ENCODE data around the gene ROS1. TPM values are rescaled to one million over a fixed set of nuclear protein-coding genes. Genes with fewer than 3 reads are reported as not detected.
"Not testable (repeated sequence)": the region's sequence is repeated elsewhere in the genome, so short reads cannot be mapped to it uniquely, and the experiment has no call there.

The ROS1 gene
- total RNA-seq, result not detected
- polyA plus RNA-seq, result not detected

- DNase-seq, result no peak
- CTCF ChIA-PET, result interaction anchor here (1.9 kb wide), 1 partner anchor 24 kb away, joined by 6 read pairs; no protein-coding TSS in a partner anchor
- POLR2A ChIA-PET, result no interaction called here
- no peaks in the 10 kb centered on the region for H3K36me3 Mint-ChIP-seq
- Histone ChIP-seq H3K27me3 (ENCODE audit: insufficient read depth, low read length, poor library complexity, severe bottlenecking) (no peaks in the 10 kb centered on the region), H3K36me3 (ENCODE audit: insufficient read depth, low read length) (no peaks in the 10 kb centered on the region), H3K4me1 (ENCODE audit: insufficient read depth, low read length) (no peaks in the 10 kb centered on the region), H3K4me3 (ENCODE audit: low read length) (no peak within 1 kb of the TSS), H3K9me3 (ENCODE audit: low read length) (no peaks in the 10 kb centered on the region), H3K27ac (ENCODE audit: low read depth, low read length) (no peak within 1 kb of the TSS)
- no peak within 1 kb of the TSS for H3K4me3 Mint-ChIP-seq
- H3K27ac Mint-ChIP-seq, result peak within 1 kb of the TSS in 1 of 8 donors; percentile 7
- no peaks in the 10 kb centered on the region for H3K4me1 Mint-ChIP-seq
- H3K27me3 Mint-ChIP-seq, result peaks cover 11 to 31% of the 10 kb centered on the region in 2 donors
- H3K9me3 Mint-ChIP-seq, result no peaks in the 10 kb centered on the region
Measured at GRCh38 chr6:117425431-117426153, at the start of gene ROS1. Gene ROS1 (minus strand): TSS chr6:117425942. CDS start chr6:117425656, 286 bp downstream.

- no peaks in the 10 kb centered on the region for H3K36me3 Mint-ChIP-seq
- H3K27ac Mint-ChIP-seq, result no peak overlapping the region
- no peak overlapping the region for H3K4me3 Mint-ChIP-seq
- no peak for DNase-seq
- no peaks in the 10 kb centered on the region for H3K9me3 Mint-ChIP-seq
- Histone ChIP-seq H3K9me3 (ENCODE audit: low read length) (no peaks in the 10 kb centered on the region), H3K36me3 (ENCODE audit: insufficient read depth, low read length) (no peaks in the 10 kb centered on the region), H3K27me3 (ENCODE audit: insufficient read depth, low read length, poor library complexity, severe bottlenecking) (peaks cover 4% of the 10 kb centered on the region), H3K27ac (ENCODE audit: low read depth, low read length) (no peak overlapping the region), H3K4me3 (ENCODE audit: low read length) (no peak overlapping the region), H3K4me1 (ENCODE audit: insufficient read depth, low read length) (no peaks in the 10 kb centered on the region)
- POLR2A ChIA-PET, result no interaction called here
- H3K27me3 Mint-ChIP-seq, result peaks cover 5 to 34% of the 10 kb centered on the region in 2 donors
- peaks cover 6 to 13% (median 10%) of the 10 kb centered on the region in 3 donors for H3K4me1 Mint-ChIP-seq
- CTCF ChIA-PET, result interaction anchor here (1.1 kb wide), 1 partner anchor 74 kb away, joined by 3 read pairs; no protein-coding TSS in a partner anchor
Measured at GRCh38 chr6:117473401-117473800, 47.7 kb upstream of the ROS1 start.

- CTCF ChIA-PET, result interaction anchor here (1.3 kb wide), 1 partner anchor 10 kb away, joined by 3 read pairs; no protein-coding TSS in a partner anchor
- Histone ChIP-seq H3K36me3 (ENCODE audit: insufficient read depth, low read length) (no peaks in the 10 kb centered on the region), H3K4me3 (ENCODE audit: low read length) (no peak overlapping the region), H3K4me1 (ENCODE audit: insufficient read depth, low read length) (no peaks in the 10 kb centered on the region), H3K27me3 (ENCODE audit: insufficient read depth, low read length, poor library complexity, severe bottlenecking) (peaks cover 4% of the 10 kb centered on the region), H3K27ac (ENCODE audit: low read depth, low read length) (no peak overlapping the region), H3K9me3 (ENCODE audit: low read length) (no peaks in the 10 kb centered on the region)
- no peak for DNase-seq
- no peaks in the 10 kb centered on the region for H3K9me3 Mint-ChIP-seq
- POLR2A ChIA-PET, result no interaction called here
- H3K36me3 Mint-ChIP-seq, result no peaks in the 10 kb centered on the region
- H3K27ac Mint-ChIP-seq, result no peak overlapping the region
- peaks cover 5 to 35% of the 10 kb centered on the region in 2 donors for H3K27me3 Mint-ChIP-seq
- H3K4me3 Mint-ChIP-seq, result no peak overlapping the region
- peaks cover 6 to 13% (median 10%) of the 10 kb centered on the region in 3 donors for H3K4me1 Mint-ChIP-seq
Measured at GRCh38 chr6:117472667-117473066, 46.9 kb upstream of the ROS1 start.

GRCh38 chr6:117469791-117470190 lies 44.0 kb upstream of the ROS1 start:
- no peaks in the 10 kb centered on the region for H3K36me3 ChIP-seq (ENCODE audit: insufficient read depth, low read length)
- DNase-seq, result no peak
- no peaks in the 10 kb centered on the region for H3K4me1 ChIP-seq (ENCODE audit: insufficient read depth, low read length)
- Mint-ChIP-seq H3K36me3 (no peaks in the 10 kb centered on the region), H3K9me3 (no peaks in the 10 kb centered on the region), H3K27ac (peak overlapping the region in 4 of 8 donors; percentile 2 to 18 (median 6)), H3K4me1 (peaks cover 6 to 18% (median 12%) of the 10 kb centered on the region in 3 donors), H3K27me3 (peaks cover 9 to 34% of the 10 kb centered on the region in 2 donors), H3K4me3 (no peak overlapping the region)
- no peak overlapping the region for H3K27ac ChIP-seq (ENCODE audit: low read depth, low read length)
- H3K4me3 ChIP-seq (ENCODE audit: low read length), result no peak overlapping the region
- no peaks in the 10 kb centered on the region for H3K9me3 ChIP-seq (ENCODE audit: low read length)
- H3K27me3 ChIP-seq (ENCODE audit: insufficient read depth, low read length, poor library complexity, severe bottlenecking), result peaks cover 4% of the 10 kb centered on the region
- ChIA-PET POLR2A (no interaction called here), CTCF (no interaction called here)

- H3K4me3 ChIP-seq (ENCODE audit: low read length), result no peak overlapping the region
- peaks cover 6 to 19% (median 12%) of the 10 kb centered on the region in 3 donors for H3K4me1 Mint-ChIP-seq
- H3K9me3 ChIP-seq (ENCODE audit: low read length), result no peaks in the 10 kb centered on the region
- H3K27ac Mint-ChIP-seq, result peak overlapping the region in 5 of 8 donors; percentile 2 to 69 (median 18)
- H3K4me3 Mint-ChIP-seq, result peak overlapping the region in 1 of 7 donors; percentile 41
- peaks cover 4% of the 10 kb centered on the region for H3K27me3 ChIP-seq (ENCODE audit: insufficient read depth, low read length, poor library complexity, severe bottlenecking)
- DNase-seq, result no peak
- POLR2A ChIA-PET, result no interaction called here
- H3K27me3 Mint-ChIP-seq, result peaks cover 8 to 32% of the 10 kb centered on the region in 2 donors
- no peak overlapping the region for H3K27ac ChIP-seq (ENCODE audit: low read depth, low read length)
- no peaks in the 10 kb centered on the region for H3K9me3 Mint-ChIP-seq
- CTCF ChIA-PET, result interaction anchor here (1.3 kb wide), 1 partner anchor 20 kb away, joined by 3 read pairs; no protein-coding TSS in a partner anchor
- H3K4me1 ChIP-seq (ENCODE audit: insufficient read depth, low read length), result no peaks in the 10 kb centered on the region
- no peaks in the 10 kb centered on the region for H3K36me3 Mint-ChIP-seq
- no peaks in the 10 kb centered on the region for H3K36me3 ChIP-seq (ENCODE audit: insufficient read depth, low read length)
Measured at GRCh38 chr6:117469356-117469755, 43.6 kb upstream of the ROS1 start.

- H3K4me1 ChIP-seq (ENCODE audit: insufficient read depth, low read length); H3K27ac Mint-ChIP-seq; H3K9me3 ChIP-seq (ENCODE audit: low read length); H3K9me3 Mint-ChIP-seq; H3K27me3 ChIP-seq (ENCODE audit: insufficient read depth, low read length, poor library complexity, severe bottlenecking); DNase-seq; H3K27ac ChIP-seq (ENCODE audit: low read depth, low read length); H3K4me3 Mint-ChIP-seq; H3K4me3 ChIP-seq (ENCODE audit: low read length); H3K36me3 ChIP-seq (ENCODE audit: insufficient read depth, low read length); H3K36me3 Mint-ChIP-seq: not testable (repeated sequence)
- Mint-ChIP-seq H3K4me1 (peaks cover 13 to 27% (median 15%) of the 10 kb centered on the region in 3 donors), H3K27me3 (peaks cover 7 to 24% of the 10 kb centered on the region in 2 donors)
- ChIA-PET POLR2A (interaction anchor here (0.5 kb wide), 1 partner anchor 12 kb away, joined by 3 read pairs; no protein-coding TSS in a partner anchor), CTCF (interaction anchor here (0.8 to 1.3 kb wide), 3 partner anchors 19 to 83 kb away, joined by 3 read pairs; no protein-coding TSS in a partner anchor)
Measured at GRCh38 chr6:117468527-117468926, 42.8 kb upstream of the ROS1 start.

- Histone ChIP-seq H3K9me3 (ENCODE audit: low read length) (no peaks in the 10 kb centered on the region), H3K4me3 (ENCODE audit: low read length) (no peak overlapping the region), H3K27me3 (ENCODE audit: insufficient read depth, low read length, poor library complexity, severe bottlenecking) (peaks cover 4% of the 10 kb centered on the region), H3K27ac (ENCODE audit: low read depth, low read length) (no peak overlapping the region), H3K4me1 (ENCODE audit: insufficient read depth, low read length) (no peaks in the 10 kb centered on the region), H3K36me3 (ENCODE audit: insufficient read depth, low read length) (no peaks in the 10 kb centered on the region)
- ChIA-PET POLR2A (no interaction called here), CTCF (interaction anchor here (1.2 to 1.5 kb wide), 2 partner anchors 18 to 82 kb away, joined by 3 to 5 read pairs; no protein-coding TSS in a partner anchor)
- Mint-ChIP-seq H3K36me3 (no peaks in the 10 kb centered on the region), H3K9me3 (no peaks in the 10 kb centered on the region), H3K27ac (no peak overlapping the region), H3K4me1 (peaks cover 15 to 29% (median 16%) of the 10 kb centered on the region in 3 donors), H3K4me3 (no peak overlapping the region), H3K27me3 (peaks cover 7 to 21% of the 10 kb centered on the region in 2 donors)
- no peak for DNase-seq
Measured at GRCh38 chr6:117467876-117468275, 42.1 kb upstream of the ROS1 start.

- H3K36me3 Mint-ChIP-seq, result no peaks in the 10 kb centered on the region
Measured at GRCh38 chr6:117465691-117466090, 39.9 kb upstream of the ROS1 start.

More at GRCh38 chr6:117465691-117466090, 39.9 kb upstream of the ROS1 start:
- no peak for DNase-seq
- Histone ChIP-seq H3K36me3 (ENCODE audit: insufficient read depth, low read length) (no peaks in the 10 kb centered on the region), H3K4me1 (ENCODE audit: insufficient read depth, low read length) (no peaks in the 10 kb centered on the region), H3K27ac (ENCODE audit: low read depth, low read length) (no peak overlapping the region), H3K27me3 (ENCODE audit: insufficient read depth, low read length, poor library complexity, severe bottlenecking) (peaks cover 4% of the 10 kb centered on the region), H3K4me3 (ENCODE audit: low read length) (no peak overlapping the region), H3K9me3 (ENCODE audit: low read length) (no peaks in the 10 kb centered on the region)
- ChIA-PET CTCF (no interaction called here), POLR2A (no interaction called here)
- H3K4me1 Mint-ChIP-seq, result peaks cover 15 to 29% (median 16%) of the 10 kb centered on the region in 3 donors
- no peaks in the 10 kb centered on the region for H3K9me3 Mint-ChIP-seq
- no peak overlapping the region for H3K4me3 Mint-ChIP-seq
- H3K27ac Mint-ChIP-seq, result peak overlapping the region in 1 of 8 donors; percentile 1
- H3K27me3 Mint-ChIP-seq, result peaks cover 7 to 13% of the 10 kb centered on the region in 2 donors
